Measurements from ENCODE around the gene IGLON5. TPM values are rescaled to one million over a fixed set of nuclear protein-coding genes. Genes with fewer than 3 reads are reported as not detected.

Gene IGLON5
- total and polyA plus RNA-seq, 12 donors = 0.14 to 0.19 TPM; not detected in 10

GRCh38 chr19:51342631-51343569 is 31.5 kb downstream of the IGLON5 start:
- intact Hi-C loops (cut with DNase I) = loop anchor here in 1 of 10 donors (10.0 kb wide), 1 partner anchor 312 kb away; no protein-coding TSS in a partner anchor
- Histone ChIP-seq H3K36me3 (peaks cover 0 to 38% (median 22%) of the 10 kb centered on the region in 9 donors), H3K4me3 (no peak overlapping the region), H3K27ac (no peak overlapping the region), H3K27me3 (no peaks in the 10 kb centered on the region), H3K9me3 (no peaks in the 10 kb centered on the region), H3K4me1 (peaks cover 0 to 24% (median 19%) of the 10 kb centered on the region in 9 donors)
- no peak for TF ChIP-seq CTCF (IDR thresholded peaks at IDR 0.05)
- no peak for ATAC-seq
- DNase-seq = no peak
- WGBS, 2 donors = 40 to 52% methylated on average over 9 of the region's 9 CpGs

- ATAC-seq = no peak
- H3K27me3 ChIP-seq = no peaks in the 10 kb centered on the region
Measured at GRCh38 chr19:51345076-51345620, 33.7 kb downstream of the IGLON5 start.

GRCh38 chr19:51346742-51347141 is 35.3 kb downstream of the IGLON5 start:
- Histone ChIP-seq H3K4me1 (no peaks in the 10 kb centered on the region), H3K27me3 (no peaks in the 10 kb centered on the region), H3K36me3 (peaks cover 0 to 74% (median 48%) of the 10 kb centered on the region in 9 donors), H3K9me3 (no peaks in the 10 kb centered on the region), H3K27ac (no peak overlapping the region), H3K4me3 (no peak overlapping the region)
- ATAC-seq (no peak), DNase-seq (no peak)
- no peak for TF ChIP-seq CTCF (IDR thresholded peaks at IDR 0.05)
- WGBS, 2 donors = 91% methylated on average over 17 of the region's 17 CpGs
- intact Hi-C loops (cut with DNase I) = loop anchor here in 1 of 10 donors (10.0 kb wide), 1 partner anchor 308 kb away; no protein-coding TSS in a partner anchor

More at GRCh38 chr19:51345076-51345620, 33.7 kb downstream of the IGLON5 start:
- no peaks in the 10 kb centered on the region for H3K9me3 ChIP-seq
- peaks cover 0 to 9% (median 4%) of the 10 kb centered on the region in 9 donors for H3K4me1 ChIP-seq
- no peak overlapping the region for H3K4me3 ChIP-seq
- no peak overlapping the region for H3K27ac ChIP-seq
- no peak for DNase-seq
- 96 to 97% methylated on average over 9 of the region's 9 CpGs for WGBS, 2 donors
- H3K36me3 ChIP-seq = peaks cover 0 to 58% (median 32%) of the 10 kb centered on the region in 9 donors
- no peak for TF ChIP-seq CTCF (IDR thresholded peaks at IDR 0.05)
- intact Hi-C loops (cut with DNase I) = loop anchor here in 1 of 10 donors (10.0 kb wide), 1 partner anchor 310 kb away; no protein-coding TSS in a partner anchor

GRCh38 chr19:51347209-51347928 is 35.9 kb downstream of the IGLON5 start:
- Histone ChIP-seq H3K27me3 (no peaks in the 10 kb centered on the region), H3K4me3 (no peak overlapping the region), H3K27ac (no peak overlapping the region), H3K36me3 (peaks cover 0 to 80% (median 51%) of the 10 kb centered on the region in 9 donors), H3K4me1 (no peaks in the 10 kb centered on the region), H3K9me3 (no peaks in the 10 kb centered on the region)
- TF ChIP-seq CTCF (IDR thresholded peaks at IDR 0.05) = no peak
- intact Hi-C loops (cut with DNase I) = loop anchor here in 1 of 10 donors (10.0 kb wide), 1 partner anchor 307 kb away; no protein-coding TSS in a partner anchor
- WGBS, 2 donors = 77 to 89% methylated on average over 10 of the region's 10 CpGs
- no peak for ATAC-seq
- DNase-seq = no peak
